Measurements from ENCODE around the gene TLE3.

The TLE3 gene

GRCh38 chr15:70060993-70061305 lies 36.8 kb downstream of the TLE3 start:
- Histone ChIP-seq H3K36me3 (ENCODE audit: control insufficient read depth in 2 of 2, insufficient read depth in 2 of 2, low read length in 2 of 2) (peaks cover 54 to 63% of the 10 kb centered on the region in 2 donors), H3K4me1 (ENCODE audit: control insufficient read depth, insufficient read depth, low read length) (peaks cover 34% of the 10 kb centered on the region)

GRCh38 chr15:70060214-70060992 lies 37.3 kb downstream of the TLE3 start:
- H3K36me3 ChIP-seq (ENCODE audit: control insufficient read depth in 2 of 2, insufficient read depth in 2 of 2, low read length in 2 of 2): peaks cover 57 to 63% of the 10 kb centered on the region in 2 donors

More at GRCh38 chr15:70060993-70061305, 36.8 kb downstream of the TLE3 start:
- H3K9me3 ChIP-seq (ENCODE audit: control insufficient read depth in 2 of 2, low read length in 2 of 2): no peaks in the 10 kb centered on the region
- H3K27me3 ChIP-seq (ENCODE audit: control insufficient read depth in 1 of 2, insufficient read depth in 2 of 2, low read length in 2 of 2): no peaks in the 10 kb centered on the region
- H3K4me3 ChIP-seq (ENCODE audit: low read length in 2 of 2): no peak overlapping the region
- H3K9ac ChIP-seq (ENCODE audit: low read length in 2 of 2): no peak overlapping the region
- H3K27ac ChIP-seq (ENCODE audit: low read length): no peak overlapping the region

GRCh38 chr15:70059476-70060213 lies 38.1 kb downstream of the TLE3 start:
- H3K4me3 ChIP-seq (ENCODE audit: low read length in 2 of 2): no peak overlapping the region
- no peaks in the 10 kb centered on the region for H3K9me3 ChIP-seq (ENCODE audit: control insufficient read depth in 2 of 2, low read length in 2 of 2)
- peaks cover 62 to 64% of the 10 kb centered on the region in 2 donors for H3K36me3 ChIP-seq (ENCODE audit: control insufficient read depth in 2 of 2, insufficient read depth in 2 of 2, low read length in 2 of 2)
- no peak overlapping the region for H3K27ac ChIP-seq (ENCODE audit: low read length)
- H3K27me3 ChIP-seq (ENCODE audit: control insufficient read depth in 1 of 2, insufficient read depth in 2 of 2, low read length in 2 of 2): no peaks in the 10 kb centered on the region
- H3K9ac ChIP-seq (ENCODE audit: low read length in 2 of 2): no peak overlapping the region
- H3K4me1 ChIP-seq (ENCODE audit: control insufficient read depth, insufficient read depth, low read length): peaks cover 26% of the 10 kb centered on the region

More at GRCh38 chr15:70060214-70060992, 37.3 kb downstream of the TLE3 start:
- Histone ChIP-seq H3K9ac (ENCODE audit: low read length in 2 of 2) (no peak overlapping the region), H3K27ac (ENCODE audit: low read length) (no peak overlapping the region), H3K4me1 (ENCODE audit: control insufficient read depth, insufficient read depth, low read length) (peaks cover 31% of the 10 kb centered on the region), H3K4me3 (ENCODE audit: low read length in 2 of 2) (no peak overlapping the region), H3K27me3 (ENCODE audit: control insufficient read depth in 1 of 2, insufficient read depth in 2 of 2, low read length in 2 of 2) (no peaks in the 10 kb centered on the region), H3K9me3 (ENCODE audit: control insufficient read depth in 2 of 2, low read length in 2 of 2) (no peaks in the 10 kb centered on the region)

GRCh38 chr15:70058642-70059360 lies 38.9 kb downstream of the TLE3 start:
- Histone ChIP-seq H3K9me3 (ENCODE audit: control insufficient read depth in 2 of 2, low read length in 2 of 2) (no peaks in the 10 kb centered on the region), H3K27ac (ENCODE audit: low read length) (no peak overlapping the region), H3K4me3 (ENCODE audit: low read length in 2 of 2) (no peak overlapping the region), H3K36me3 (ENCODE audit: control insufficient read depth in 2 of 2, insufficient read depth in 2 of 2, low read length in 2 of 2) (peaks cover 66 to 69% of the 10 kb centered on the region in 2 donors), H3K27me3 (ENCODE audit: control insufficient read depth in 1 of 2, insufficient read depth in 2 of 2, low read length in 2 of 2) (no peaks in the 10 kb centered on the region), H3K4me1 (ENCODE audit: control insufficient read depth, insufficient read depth, low read length) (peaks cover 24% of the 10 kb centered on the region), H3K9ac (ENCODE audit: low read length in 2 of 2) (no peak overlapping the region)

- no peak overlapping the region for H3K4me3 ChIP-seq (ENCODE audit: low read length in 2 of 2)
- no peak overlapping the region for H3K27ac ChIP-seq (ENCODE audit: low read length)
- H3K36me3 ChIP-seq (ENCODE audit: control insufficient read depth in 2 of 2, insufficient read depth in 2 of 2, low read length in 2 of 2): peaks cover 72 to 76% of the 10 kb centered on the region in 2 donors
- H3K9ac ChIP-seq (ENCODE audit: low read length in 2 of 2): no peak overlapping the region
- no peaks in the 10 kb centered on the region for H3K9me3 ChIP-seq (ENCODE audit: control insufficient read depth in 2 of 2, low read length in 2 of 2)
- no peaks in the 10 kb centered on the region for H3K27me3 ChIP-seq (ENCODE audit: control insufficient read depth in 1 of 2, insufficient read depth in 2 of 2, low read length in 2 of 2)
- peaks cover 22% of the 10 kb centered on the region for H3K4me1 ChIP-seq (ENCODE audit: control insufficient read depth, insufficient read depth, low read length)
These were observed 39.6 kb downstream of the TLE3 start for GRCh38 chr15:70057931-70058641.

- Histone ChIP-seq H3K36me3 (ENCODE audit: control insufficient read depth in 2 of 2, insufficient read depth in 2 of 2, low read length in 2 of 2) (peaks cover 83 to 84% of the 10 kb centered on the region in 2 donors), H3K27ac (ENCODE audit: low read length) (no peak overlapping the region), H3K4me3 (ENCODE audit: low read length in 2 of 2) (no peak overlapping the region)
These were observed 41.5 kb downstream of the TLE3 start for GRCh38 chr15:70056091-70056680.

GRCh38 chr15:70055601-70056051 lies 42.1 kb downstream of the TLE3 start:
- H3K27ac ChIP-seq (ENCODE audit: low read length): no peak overlapping the region

More at GRCh38 chr15:70056091-70056680, 41.5 kb downstream of the TLE3 start:
- Histone ChIP-seq H3K9me3 (ENCODE audit: control insufficient read depth in 2 of 2, low read length in 2 of 2) (no peaks in the 10 kb centered on the region), H3K27me3 (ENCODE audit: control insufficient read depth in 1 of 2, insufficient read depth in 2 of 2, low read length in 2 of 2) (no peaks in the 10 kb centered on the region), H3K4me1 (ENCODE audit: control insufficient read depth, insufficient read depth, low read length) (peaks cover 7% of the 10 kb centered on the region), H3K9ac (ENCODE audit: low read length in 2 of 2) (no peak overlapping the region)

GRCh38 chr15:70054884-70055387 lies 42.8 kb downstream of the TLE3 start:
- H3K27me3 ChIP-seq (ENCODE audit: control insufficient read depth in 1 of 2, insufficient read depth in 2 of 2, low read length in 2 of 2): no peaks in the 10 kb centered on the region
- peaks cover 84 to 85% of the 10 kb centered on the region in 2 donors for H3K36me3 ChIP-seq (ENCODE audit: control insufficient read depth in 2 of 2, insufficient read depth in 2 of 2, low read length in 2 of 2)
- no peak overlapping the region for H3K27ac ChIP-seq (ENCODE audit: low read length)
- H3K9ac ChIP-seq (ENCODE audit: low read length in 2 of 2): no peak overlapping the region
- H3K4me3 ChIP-seq (ENCODE audit: low read length in 2 of 2): no peak overlapping the region
- peaks cover 6% of the 10 kb centered on the region for H3K4me1 ChIP-seq (ENCODE audit: control insufficient read depth, insufficient read depth, low read length)
- H3K9me3 ChIP-seq (ENCODE audit: control insufficient read depth in 2 of 2, low read length in 2 of 2): no peaks in the 10 kb centered on the region

More at GRCh38 chr15:70055601-70056051, 42.1 kb downstream of the TLE3 start:
- no peaks in the 10 kb centered on the region for H3K27me3 ChIP-seq (ENCODE audit: control insufficient read depth in 1 of 2, insufficient read depth in 2 of 2, low read length in 2 of 2)
- no peak overlapping the region for H3K9ac ChIP-seq (ENCODE audit: low read length in 2 of 2)
- H3K4me3 ChIP-seq (ENCODE audit: low read length in 2 of 2): no peak overlapping the region
- H3K9me3 ChIP-seq (ENCODE audit: control insufficient read depth in 2 of 2, low read length in 2 of 2): no peaks in the 10 kb centered on the region
- peaks cover 85 to 86% of the 10 kb centered on the region in 2 donors for H3K36me3 ChIP-seq (ENCODE audit: control insufficient read depth in 2 of 2, insufficient read depth in 2 of 2, low read length in 2 of 2)
- peaks cover 7% of the 10 kb centered on the region for H3K4me1 ChIP-seq (ENCODE audit: control insufficient read depth, insufficient read depth, low read length)

- Histone ChIP-seq H3K36me3 (ENCODE audit: control insufficient read depth in 2 of 2, insufficient read depth in 2 of 2, low read length in 2 of 2) (peaks cover 78 to 85% of the 10 kb centered on the region in 2 donors), H3K27ac (ENCODE audit: low read length) (no peak overlapping the region), H3K9ac (ENCODE audit: low read length in 2 of 2) (no peak overlapping the region)
These were observed 43.4 kb downstream of the TLE3 start for GRCh38 chr15:70054366-70054765.

More at GRCh38 chr15:70054366-70054765, 43.4 kb downstream of the TLE3 start:
- Histone ChIP-seq H3K4me1 (ENCODE audit: control insufficient read depth, insufficient read depth, low read length) (peaks cover 2% of the 10 kb centered on the region), H3K4me3 (ENCODE audit: low read length in 2 of 2) (no peak overlapping the region), H3K27me3 (ENCODE audit: control insufficient read depth in 1 of 2, insufficient read depth in 2 of 2, low read length in 2 of 2) (no peaks in the 10 kb centered on the region), H3K9me3 (ENCODE audit: control insufficient read depth in 2 of 2, low read length in 2 of 2) (no peaks in the 10 kb centered on the region)

All from stomach smooth muscle (tissue), 2 donors.